Activated T-cell treated with anti-CD3 and anti-CD28 coated beads for 48 hours (primary cell): ENCODE measurements around the gene PRKCQ.

Experiments
- DNase-seq: peaks from one replicate; pipeline ENCODE4 v3.0.0-alpha.2; 2020; ENCODE audit warnings: low read depth

The PRKCQ gene

DNA sequence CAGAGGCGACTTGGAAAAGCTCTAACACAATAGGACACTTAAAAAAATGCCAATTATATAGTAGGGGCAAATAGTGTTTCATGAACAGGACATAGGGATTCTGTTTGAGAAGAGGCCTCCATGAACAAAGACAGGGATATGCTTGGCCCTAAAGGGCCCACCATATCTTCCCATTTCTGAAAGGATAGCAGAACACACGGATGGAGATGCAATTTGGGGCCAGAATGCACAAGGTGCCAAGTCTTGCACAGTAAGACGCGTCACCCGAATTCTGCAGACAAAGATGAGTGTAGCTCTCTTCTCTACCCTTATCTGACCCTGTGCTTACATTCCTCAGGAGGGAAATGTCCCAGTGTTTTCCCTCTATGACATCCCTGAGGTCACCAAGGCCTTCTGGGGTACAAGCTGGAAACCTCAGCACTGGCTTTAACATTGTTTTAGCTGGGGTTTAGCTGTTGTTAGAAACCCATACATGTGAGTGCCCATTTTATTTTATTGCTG, 12.8 kb downstream of the PRKCQ start:
- no peak for DNase-seq

DNA sequence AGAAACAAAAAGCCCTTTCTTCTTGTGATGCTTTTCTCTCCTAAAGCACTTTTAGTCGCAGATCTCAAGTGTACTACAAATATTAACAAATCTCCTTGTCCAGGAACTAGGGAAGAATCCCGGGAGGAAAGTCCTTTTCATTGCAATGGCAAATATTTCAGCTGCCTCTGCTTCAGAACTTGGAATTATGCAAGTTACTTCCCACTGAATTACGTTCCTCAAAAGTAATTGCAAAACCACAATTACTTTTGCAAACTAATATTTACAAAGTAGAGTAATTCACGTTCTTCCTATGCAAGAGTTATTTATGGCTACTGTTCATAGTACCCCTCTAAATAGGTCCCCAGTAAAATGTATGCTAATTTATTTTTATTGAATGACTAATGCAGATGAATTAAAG, 14.5 kb downstream of the PRKCQ start:
- DNase-seq, result no peak

DNA sequence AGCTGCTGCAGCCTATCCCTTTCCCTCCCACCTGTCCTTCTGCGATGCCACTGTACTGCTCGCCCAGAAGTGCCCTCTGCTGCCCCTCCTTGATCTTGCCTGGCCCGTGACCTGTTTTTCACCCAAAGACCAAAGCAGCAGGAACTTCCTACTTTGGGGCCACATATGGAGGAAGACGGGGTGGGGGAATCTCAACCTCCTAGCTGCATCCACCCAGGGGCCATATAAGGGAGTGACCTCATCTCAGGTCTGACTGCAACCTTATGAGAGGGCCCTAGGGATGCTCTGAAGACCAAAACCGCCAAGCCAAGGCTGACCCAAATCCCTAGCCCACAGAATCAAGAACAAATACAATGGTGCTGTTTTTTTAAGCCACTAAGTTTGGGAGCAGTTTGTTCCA, 15.7 kb downstream of the PRKCQ start:
- DNase-seq, result no peak

DNA sequence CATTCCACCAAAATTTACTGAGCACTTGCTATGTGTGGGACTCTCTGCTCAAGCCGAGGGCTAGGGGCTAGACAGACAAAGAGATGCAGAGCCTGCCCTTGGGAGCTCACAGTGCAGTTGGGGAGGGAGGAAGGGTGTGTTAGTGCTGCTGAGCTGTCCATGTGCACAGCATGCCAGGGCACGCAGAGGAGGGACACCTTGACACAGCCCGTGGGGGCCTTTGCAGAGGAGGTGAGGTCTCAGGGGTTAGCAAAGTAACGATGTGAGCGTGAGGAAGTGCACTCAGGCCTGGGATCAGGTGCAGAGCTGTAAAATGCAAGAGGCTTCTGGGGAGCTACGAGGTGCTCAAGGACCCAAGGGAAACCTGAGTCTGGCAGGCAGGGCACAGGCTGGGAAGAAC, 16.3 kb downstream of the PRKCQ start:
- no peak for DNase-seq

DNA sequence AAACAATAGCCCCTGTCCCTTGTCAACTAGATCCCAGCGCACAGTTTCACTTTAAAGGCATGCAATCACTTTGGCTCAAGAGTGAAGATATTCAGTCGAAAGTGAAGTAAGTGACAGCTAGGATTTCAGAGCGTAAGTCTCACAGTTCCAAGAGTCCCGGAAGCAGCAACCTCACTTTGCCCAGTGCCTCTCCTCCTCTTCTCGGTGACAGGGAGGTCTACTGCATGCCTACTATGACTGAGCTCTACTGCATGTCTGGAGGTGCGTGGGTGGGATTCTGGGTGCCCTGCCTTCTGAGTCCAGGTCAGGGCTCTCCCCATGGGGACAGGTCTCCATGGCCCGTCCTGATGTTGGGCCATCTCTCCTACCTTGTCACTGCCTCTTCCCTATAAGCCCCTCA, 17.0 kb downstream of the PRKCQ start:
- peak; percentile 55 for DNase-seq

DNA sequence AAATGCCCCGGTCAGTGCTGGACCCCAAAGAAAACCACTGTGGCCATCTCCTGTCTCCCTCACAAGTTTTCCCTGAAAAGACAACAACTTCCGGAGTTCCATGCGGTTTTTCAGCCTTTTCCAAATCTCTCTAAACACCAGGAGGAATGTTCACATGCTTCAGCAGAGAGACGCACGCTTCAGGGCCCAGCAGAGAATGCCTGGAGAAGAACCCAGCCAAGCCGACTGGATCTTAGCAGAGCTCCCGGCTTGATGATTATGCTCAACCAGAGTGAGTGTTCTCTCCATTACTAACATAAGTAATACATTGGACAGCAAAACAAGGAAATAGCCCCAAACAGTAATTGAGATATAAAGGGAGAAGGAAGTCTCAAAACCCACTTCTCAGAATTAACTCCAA, 17.9 kb downstream of the PRKCQ start:
- DNase-seq, result no peak

DNA sequence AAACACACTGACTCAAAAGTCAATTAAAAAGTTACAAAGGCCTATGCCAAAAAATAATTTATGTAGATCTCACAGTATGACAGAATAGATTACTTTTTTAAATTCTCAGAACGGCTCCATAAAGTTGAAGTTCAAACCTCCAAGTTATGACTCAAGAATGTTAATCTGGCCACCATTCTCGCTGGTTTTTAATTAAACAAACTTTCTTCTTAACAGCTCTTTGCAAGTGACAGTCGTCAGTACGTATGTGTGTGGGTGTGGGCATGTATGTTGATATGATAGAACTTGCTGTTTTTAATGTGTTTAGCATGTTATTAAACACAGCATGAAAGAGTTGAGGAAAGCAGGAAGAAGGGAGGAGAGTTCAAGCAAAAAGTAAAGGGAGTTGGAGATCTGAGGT, 18.5 kb downstream of the PRKCQ start:
- no peak for DNase-seq

DNA sequence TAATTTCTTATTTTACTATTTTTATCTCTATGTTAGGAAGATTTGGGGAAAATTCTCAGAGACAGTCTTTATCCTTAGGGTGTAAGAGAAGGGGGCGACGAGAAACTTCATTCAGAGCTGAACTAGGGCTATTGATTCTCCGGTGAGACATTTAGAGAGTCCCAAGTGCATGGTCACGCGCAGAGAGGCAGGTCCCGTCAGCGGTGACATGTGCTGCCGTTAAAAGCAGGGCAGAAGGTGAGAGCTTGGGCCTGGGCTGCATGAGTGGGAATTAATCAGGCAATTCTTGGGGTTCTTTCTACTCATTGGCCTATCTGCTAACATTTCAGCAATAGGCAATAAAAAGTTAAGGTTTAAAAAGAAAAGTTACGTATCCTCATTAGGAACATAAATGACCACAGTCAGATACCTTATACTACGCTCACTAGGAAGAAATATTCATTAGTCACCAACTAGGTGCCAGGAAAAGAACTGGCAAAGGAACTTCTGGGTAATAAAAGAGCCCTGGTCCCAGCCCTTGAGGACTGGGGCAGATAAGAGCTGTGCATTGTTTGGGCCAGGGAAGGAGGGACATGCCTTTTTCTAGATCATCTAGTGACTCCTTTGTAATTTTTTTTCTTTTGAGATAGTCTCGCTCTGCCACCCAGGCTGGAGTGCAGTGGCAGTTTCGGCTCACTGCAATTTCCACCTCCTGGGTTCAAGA, 21.2 kb downstream of the PRKCQ start:
- DNase-seq, result no peak

DNA sequence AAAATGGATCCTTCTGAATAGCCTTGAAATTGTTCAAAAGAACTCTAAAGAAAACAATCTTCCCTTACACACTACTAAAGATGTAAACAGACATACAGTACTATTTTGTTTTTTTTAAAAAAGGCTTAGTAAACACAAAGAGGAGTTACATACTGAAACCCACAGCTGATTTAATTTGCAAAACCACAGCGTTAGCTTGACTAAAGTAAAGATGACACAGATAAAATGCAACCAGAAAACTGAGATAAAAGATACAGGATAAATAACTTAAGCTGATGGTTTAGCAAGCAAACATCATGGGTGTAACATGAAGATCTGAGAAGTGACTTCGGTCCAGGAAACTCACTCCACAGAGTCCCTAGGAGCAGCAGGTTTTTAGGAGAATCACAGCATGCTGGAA, 21.8 kb downstream of the PRKCQ start:
- DNase-seq, result no peak

DNA sequence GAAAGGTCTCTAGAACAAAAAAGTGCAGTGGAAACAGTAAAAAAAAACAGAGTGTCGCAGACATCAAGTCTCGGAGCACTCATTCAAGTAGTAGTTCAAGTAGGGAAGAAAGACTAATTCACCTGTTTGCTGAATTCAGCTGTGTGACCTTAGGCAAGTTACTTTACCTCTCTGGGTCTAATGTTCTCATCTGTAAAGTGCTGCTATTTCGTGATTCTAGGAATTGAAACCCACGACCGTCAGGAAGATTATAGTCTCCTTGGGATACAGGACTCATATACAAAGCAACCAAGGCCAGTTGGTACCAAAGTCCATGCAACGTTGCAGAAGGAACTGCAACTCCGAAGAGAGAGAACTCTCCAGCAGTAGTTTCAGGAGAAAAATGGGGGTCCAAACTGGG, 26.1 kb downstream of the PRKCQ start:
- no peak for DNase-seq

DNA sequence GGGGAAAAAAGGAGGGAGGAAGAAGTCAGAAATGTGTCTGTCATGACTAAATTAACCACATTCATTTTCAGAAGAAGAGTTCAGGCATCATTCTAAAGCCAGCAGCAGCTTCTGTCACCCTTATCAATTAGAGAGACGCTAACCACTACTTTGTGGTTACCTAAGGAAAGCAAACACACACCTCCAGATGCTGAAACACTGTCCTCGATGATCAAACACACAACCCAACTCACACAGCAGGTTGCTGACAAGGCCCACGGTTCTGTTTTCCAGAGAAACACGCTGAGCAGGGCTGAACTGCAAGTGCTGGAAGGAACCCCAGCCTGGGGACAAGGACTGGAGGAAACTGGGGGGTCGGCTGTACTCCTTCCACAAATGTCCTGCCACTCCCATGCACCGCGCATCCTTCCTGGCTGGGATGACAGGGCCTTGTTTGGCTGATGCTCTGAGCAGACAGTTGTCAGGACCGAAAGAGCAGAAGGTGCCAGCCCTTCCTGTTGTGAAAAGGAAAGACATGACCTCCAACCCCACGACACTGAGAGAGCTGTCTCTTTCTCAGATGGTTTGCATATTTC, 36.6 kb downstream of the PRKCQ start:
- peak; percentile 50 for DNase-seq

DNA sequence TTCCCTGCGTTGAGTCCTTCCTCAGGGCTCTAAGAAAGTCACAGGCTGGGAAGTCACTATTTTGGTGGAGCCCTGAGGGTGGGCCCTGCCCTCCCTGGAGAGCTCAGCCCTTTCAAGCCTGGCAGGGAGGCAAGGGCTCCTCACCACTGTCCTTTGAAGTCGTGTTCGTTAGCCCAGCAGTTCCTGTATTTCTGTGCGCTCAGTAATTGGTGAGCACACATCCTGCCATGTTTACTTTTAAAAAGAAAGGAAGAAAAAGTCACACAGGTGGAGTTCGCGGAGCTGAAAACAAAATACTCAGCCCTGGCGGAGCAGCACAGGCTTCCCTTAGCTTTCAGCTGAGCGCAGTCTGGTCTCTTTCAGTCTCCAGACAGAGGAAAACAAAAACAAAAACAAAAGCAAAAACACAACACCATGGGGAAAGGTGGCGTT, 37.1 kb downstream of the PRKCQ start:
- peak; percentile 9 for DNase-seq

DNA sequence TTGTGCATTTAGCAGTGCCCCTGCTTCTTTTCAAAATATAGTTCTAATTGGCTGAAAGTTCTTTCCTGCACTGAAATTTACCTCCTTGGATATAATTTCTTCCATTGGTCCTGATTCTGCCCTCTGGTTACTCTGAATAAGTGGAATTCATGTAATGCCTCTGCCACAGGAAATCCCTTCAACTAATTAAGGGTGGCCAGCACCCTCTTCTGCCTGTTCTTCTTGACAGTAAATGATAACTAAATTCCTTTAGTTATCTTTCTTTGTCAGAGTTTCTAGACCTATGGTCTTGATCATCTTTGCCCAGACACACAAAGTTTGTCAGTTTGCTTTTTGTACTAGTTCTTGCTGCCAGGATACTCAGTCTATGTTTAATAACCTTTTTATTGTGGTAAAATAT, 40.2 kb downstream of the PRKCQ start:
- DNase-seq, result no peak

DNA sequence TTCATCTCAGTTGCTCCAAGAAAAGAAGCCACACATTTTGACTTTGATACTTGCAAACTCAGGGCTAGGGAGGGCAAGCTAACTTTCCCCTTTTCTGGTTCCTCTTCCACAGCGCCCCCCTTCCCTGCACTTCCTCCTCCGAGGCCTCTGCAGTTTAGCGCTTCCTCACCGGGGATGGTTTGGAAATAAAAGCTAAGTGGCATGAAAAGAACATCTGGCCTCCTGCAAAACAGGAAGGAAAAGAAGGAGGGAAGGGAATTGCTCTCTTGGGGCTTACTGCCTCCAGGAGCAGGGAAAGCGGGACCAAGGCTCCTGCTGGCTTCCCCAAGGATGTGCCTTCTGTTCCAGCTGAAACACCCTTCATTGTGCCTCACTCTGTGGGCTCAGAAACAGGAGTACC, 42.3 kb downstream of the PRKCQ start:
- DNase-seq, result no peak

DNA sequence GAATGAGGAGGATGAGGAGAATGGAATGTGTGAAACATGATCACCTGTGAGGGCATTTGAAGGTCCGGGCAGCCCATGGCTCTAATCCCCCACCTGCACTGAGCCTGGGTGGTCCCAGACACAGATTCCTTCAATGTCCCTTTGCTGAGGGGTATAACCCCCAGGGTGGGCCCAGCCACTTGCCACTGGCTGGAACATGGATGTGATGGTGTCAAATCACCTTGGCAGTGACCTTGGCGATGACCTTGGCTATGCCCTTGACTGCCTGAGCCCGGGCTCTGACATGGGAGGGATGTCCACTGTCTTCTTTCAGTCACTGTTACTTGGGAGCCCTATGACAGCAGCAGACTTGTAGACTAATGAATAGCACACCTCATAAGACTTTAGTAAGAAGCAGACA, 44.0 kb downstream of the PRKCQ start:
- DNase-seq, result no peak

DNA sequence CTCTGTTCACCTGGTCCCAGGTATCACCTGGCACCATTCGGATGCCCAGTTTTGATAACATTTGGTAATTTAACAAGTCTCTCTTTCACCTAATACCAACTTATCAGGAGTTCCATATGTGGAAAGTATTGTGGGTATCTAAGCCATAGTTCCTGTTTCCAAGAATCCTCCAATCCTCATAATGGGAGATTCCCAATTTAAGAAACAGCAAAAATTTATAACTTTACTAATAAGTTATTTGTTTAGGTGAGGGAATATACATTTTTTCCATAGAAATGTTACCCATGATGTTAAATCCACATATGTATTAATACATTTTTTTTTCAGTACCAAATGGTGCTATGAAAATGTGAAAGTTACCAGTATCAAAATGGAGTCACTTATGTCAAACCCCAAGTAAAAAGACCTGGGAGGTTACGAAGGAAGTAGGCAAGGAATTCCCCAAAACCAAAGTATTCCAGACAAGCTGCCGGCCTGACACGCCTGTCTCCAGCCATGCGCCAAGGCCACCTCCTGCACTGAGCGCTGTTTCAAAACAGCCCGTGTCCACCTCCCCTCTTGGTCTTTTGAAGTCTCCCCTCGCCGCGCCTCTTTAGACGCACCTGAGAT, 44.8 kb downstream of the PRKCQ start:
- DNase-seq, result no peak

DNA sequence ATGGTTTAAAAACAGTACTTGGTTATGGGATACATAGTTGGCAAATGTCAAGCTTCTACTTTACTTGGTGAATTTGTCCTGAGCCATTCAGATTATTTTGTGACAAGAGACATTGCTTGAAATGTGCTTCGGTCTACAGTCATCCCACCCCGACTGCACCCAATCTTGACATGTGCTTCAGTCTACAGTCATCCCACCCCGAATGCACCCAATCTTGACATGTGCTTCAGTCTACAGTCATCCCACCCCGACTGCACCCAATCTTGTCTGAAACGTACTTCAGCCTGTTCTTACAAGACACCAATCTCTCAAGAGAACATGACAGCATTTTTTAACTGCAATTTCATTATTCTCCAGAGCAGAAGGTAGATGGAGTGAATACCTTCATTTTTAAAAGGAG, 47.8 kb downstream of the PRKCQ start:
- DNase-seq, result no peak

DNA sequence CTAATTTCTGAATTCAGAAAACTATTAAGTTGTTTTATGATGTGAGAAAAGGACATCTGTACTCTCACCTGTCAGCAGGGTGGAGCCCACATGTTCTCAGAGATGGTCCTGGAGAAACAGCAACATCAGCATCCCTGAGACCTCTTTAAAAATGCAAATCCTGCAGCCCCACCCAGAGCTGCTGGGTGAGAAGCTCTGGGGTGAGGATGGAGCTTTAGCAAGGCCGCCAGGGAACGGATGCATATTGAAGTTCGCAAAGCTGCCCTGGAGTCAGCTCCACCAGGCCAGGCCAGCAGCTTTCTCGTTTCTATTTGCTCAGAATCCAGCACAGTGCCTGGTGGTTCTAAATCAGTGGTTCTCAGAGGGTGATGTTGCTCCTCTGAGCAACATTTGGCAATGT, 49.1 kb downstream of the PRKCQ start:
- DNase-seq, result no peak

DNA sequence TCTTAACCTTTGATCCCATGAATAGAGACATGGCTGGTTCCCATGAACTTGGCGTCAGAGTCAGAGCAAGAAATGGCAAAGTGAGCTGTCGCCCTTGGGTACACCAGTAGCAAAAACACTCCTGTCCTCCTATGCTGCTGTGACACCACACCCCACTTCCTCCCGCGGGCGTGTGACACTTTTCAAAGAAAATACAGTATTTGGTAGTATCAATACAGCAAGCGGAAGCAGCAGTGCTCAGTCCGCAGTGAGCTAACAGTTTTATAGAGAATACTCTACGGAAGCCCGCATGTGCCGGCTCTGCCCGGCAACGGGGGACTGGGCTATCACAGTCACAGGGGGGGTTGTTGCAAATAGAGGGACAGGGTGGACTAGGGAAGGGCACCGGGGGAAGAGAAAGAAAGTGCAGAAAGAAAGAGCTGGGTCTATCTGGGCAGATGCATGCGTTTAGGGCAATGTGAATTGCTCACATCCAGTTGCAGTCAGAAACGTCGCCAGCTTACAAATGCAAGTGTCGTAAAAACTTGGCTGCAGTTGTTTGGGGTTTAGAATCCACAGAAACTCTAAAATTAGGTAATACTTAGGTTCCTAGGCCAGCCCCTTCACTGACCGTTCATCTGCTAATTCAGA, 49.8 kb downstream of the PRKCQ start:
- DNase-seq, result peak; percentile 63

DNA sequence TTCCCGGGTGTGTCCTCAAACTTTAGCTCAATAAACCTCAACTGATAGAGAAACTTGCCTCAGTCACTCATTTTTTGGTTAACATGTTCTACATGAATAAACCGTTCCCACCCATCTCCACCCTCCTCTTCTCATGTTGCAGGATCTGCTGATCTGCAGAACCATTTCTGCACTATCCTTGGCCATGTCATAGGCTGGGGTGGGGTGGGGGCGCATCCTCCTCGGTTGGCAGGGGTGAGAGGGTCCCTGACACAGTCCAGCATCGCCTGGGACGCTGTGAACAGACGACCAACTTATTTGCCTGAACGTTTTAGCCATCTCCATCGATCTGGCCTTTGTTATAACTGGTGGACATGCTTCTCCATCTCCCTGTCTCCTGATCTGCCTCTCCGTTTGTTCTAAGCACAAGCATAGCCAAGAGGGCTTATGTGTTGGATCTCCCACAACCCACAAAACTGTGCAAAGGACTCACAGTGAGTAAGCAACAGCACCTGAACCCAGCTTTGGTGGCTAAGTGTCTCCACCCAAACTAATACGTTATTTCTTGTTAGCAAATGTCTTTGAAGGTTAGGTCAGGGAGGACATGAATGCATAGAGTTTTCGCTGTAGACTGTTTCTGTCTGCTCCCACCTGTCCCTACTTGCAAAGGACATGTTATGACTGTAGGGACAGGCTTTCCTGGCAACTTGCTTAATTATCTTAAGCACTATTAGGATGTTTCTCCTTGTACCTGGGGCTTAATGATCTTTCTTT, 51.7 kb downstream of the PRKCQ start:
- DNase-seq, result no peak

DNA sequence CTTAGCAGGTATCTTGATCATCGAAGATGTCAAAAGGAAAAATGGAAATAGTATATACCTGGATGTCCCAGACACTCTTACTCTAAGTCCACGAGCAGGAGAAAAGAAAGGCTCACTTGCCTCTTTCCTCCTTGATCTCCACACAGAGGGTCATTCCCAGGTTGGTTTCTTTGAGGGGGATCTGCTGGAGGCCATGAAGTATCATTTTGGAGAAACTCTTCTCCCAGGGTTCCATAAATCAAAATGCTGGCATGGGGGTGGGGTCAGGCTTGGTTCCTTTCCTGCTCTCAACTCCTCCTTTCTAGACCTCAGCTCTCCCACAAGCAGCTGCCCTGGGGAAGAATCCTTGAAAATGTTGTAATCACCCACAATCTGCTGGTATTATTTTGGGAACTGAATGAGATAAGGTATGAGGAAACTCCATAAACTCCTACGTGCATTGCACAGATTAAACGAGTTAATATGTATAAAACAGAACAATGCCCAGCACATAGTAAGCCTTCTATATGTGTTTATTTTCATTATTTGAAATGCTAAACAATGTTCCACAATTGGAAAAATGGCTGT, 54.4 kb downstream of the PRKCQ start:
- DNase-seq, result no peak

DNA sequence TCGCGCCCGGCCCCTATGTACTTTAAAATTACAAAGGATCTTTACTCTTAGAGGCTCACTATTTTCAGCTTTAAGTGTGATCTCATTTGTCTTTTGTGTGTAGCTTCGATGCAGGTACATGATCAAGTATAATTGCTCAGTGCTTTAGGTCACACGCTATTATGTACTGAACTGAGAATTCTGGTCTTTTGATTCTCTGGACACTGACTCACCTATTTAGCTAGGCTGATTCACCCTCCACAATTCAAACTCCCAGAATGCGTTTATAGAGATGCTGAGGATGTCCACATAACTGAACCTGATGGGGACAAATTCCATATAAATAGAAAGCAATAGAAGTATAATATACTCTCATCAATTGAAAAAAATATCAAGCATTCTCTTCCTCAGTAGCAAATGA, 57.8 kb downstream of the PRKCQ start:
- DNase-seq, result no peak
